ENCODE results near the gene SPRYD7. TPM values are rescaled to one million over a fixed set of nuclear protein-coding genes. Genes with fewer than 3 reads are reported as not detected.

SPRYD7 gene
- total RNA-seq, 2 donors from 2014 or later, result 4.9 to 5.9 TPM

- Histone ChIP-seq H3K36me3 (replicated peaks in 1 of 2; ENCODE audit: insufficient read depth in 1 of 2, low read depth in 2 of 2) (no peaks in the 10 kb centered on the region), H3K9me3 (peaks cover 0 to 3% (median 0%) of the 10 kb centered on the region in 3 donors), H3K4me3 (no peak overlapping the region), H3K27me3 (no peaks in the 10 kb centered on the region), H3K4me1 (no peaks in the 10 kb centered on the region), H3K27ac (no peak overlapping the region)
- ATAC-seq (no peak), DNase-seq (peak in 2 of 4 donors; percentile 18 to 22)
- WGBS, 2 donors, result 42 to 71% methylated on average over 3 of the region's 3 CpGs
- TF ChIP-seq POLR2A (IDR thresholded peaks at IDR 0.05), result no peak
- peak in 3 of 7 experiments; percentile 19 to 29 (median 23) for TF ChIP-seq CTCF (IDR thresholded peaks at IDR 0.05)
- intact Hi-C loops (cut with DNase I), result no loop called here
Observed at GRCh38 chr13:49869519-49869918, 66.6 kb downstream of the SPRYD7 start.

DNA sequence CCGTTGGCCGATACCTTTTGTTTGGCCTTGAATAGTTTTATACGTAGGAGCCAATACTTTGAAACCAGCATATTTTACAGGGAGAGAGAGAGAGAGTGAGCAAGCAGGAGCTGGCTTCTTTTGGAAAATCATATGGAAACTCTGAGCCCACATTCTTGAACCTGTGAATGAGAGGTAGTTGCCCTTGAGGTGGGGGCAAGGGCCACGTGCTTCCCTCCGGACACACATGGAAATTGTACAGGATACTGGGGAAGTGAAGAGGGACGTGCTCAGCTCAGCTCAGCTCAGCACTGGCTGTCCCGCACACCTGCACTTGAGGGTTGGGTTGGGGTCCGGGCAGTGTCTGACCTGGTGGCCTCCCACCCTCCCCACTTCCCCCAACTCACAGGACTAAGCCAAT is 68.3 kb downstream of the SPRYD7 start:
- DNase-seq (no peak), ATAC-seq (no peak)
- no peak for TF ChIP-seq POLR2A (IDR thresholded peaks at IDR 0.05)
- no peak for TF ChIP-seq CTCF (IDR thresholded peaks at IDR 0.05)
- Histone ChIP-seq H3K36me3 (replicated peaks in 1 of 2; ENCODE audit: insufficient read depth in 1 of 2, low read depth in 2 of 2) (no peaks in the 10 kb centered on the region), H3K27me3 (no peaks in the 10 kb centered on the region), H3K27ac (no peak overlapping the region), H3K4me3 (no peak overlapping the region), H3K4me1 (no peaks in the 10 kb centered on the region), H3K9me3 (no peaks in the 10 kb centered on the region)
- WGBS, 2 donors, result 39 to 45% methylated on average over 5 to 8 of the region's 8 CpGs
- intact Hi-C loops (cut with DNase I), result no loop called here

- no peaks in the 10 kb centered on the region for H3K36me3 ChIP-seq (replicated peaks in 1 of 2; ENCODE audit: insufficient read depth in 1 of 2, low read depth in 2 of 2)
- H3K27me3 ChIP-seq, result no peaks in the 10 kb centered on the region
- intact Hi-C loops (cut with DNase I), result no loop called here
- WGBS, 2 donors, result 49 to 74% methylated on average over 1 of the region's 1 CpG
- no peak for TF ChIP-seq POLR2A (IDR thresholded peaks at IDR 0.05)
- TF ChIP-seq CTCF (IDR thresholded peaks at IDR 0.05), result no peak
- H3K9me3 ChIP-seq, result no peaks in the 10 kb centered on the region
- ATAC-seq (no peak), DNase-seq (no peak)
- peaks cover 4% of the 10 kb centered on the region for H3K4me1 ChIP-seq
- no peak overlapping the region for H3K4me3 ChIP-seq
- H3K27ac ChIP-seq, result no peak overlapping the region
Observed at GRCh38 chr13:49865218-49865617, 70.9 kb downstream of the SPRYD7 start.

DNA sequence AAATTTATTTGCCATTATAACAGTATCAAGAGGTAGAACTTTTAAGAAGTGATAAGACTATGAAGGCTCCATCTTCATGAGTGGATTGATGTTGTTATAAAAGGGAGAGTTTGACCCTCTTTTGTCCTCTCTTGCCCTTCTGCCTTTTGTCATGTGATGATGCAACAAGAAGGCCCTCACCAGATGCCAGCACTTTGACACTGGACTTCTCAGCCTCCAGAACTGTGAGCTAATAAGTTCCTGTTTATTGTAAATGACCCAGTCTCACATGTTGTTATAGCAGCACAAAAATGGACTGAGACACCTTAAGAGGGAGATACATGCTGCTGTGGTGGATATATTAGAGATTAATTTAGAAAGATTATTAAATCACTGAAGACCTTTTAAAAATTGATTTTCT is 71.6 kb downstream of the SPRYD7 start:
- Histone ChIP-seq H3K27me3 (no peaks in the 10 kb centered on the region), H3K4me1 (peaks cover 11% of the 10 kb centered on the region), H3K36me3 (replicated peaks in 1 of 2; ENCODE audit: insufficient read depth in 1 of 2, low read depth in 2 of 2) (no peaks in the 10 kb centered on the region), H3K27ac (no peak overlapping the region), H3K4me3 (no peak overlapping the region), H3K9me3 (no peaks in the 10 kb centered on the region)
- TF ChIP-seq POLR2A (IDR thresholded peaks at IDR 0.05), result no peak
- no peak for TF ChIP-seq CTCF (IDR thresholded peaks at IDR 0.05)
- intact Hi-C loops (cut with DNase I), result no loop called here
- DNase-seq (no peak), ATAC-seq (no peak)

Small RNA genes within 50 kb of the gene (small RNA-seq; reads per million reads assigned to genes)
- gene RNY4P30 (not detected), gene RNY4P9 (1.4 reads per million, percentile 57 among the genes with 10 or more reads in this experiment)

Other genes with a start within 250 kb of the SPRYD7 start
- gene EBPL, start 244.9 kb downstream of the SPRYD7 start, total RNA-seq, result 10 to 100 TPM; 30.7 to 72.1 TPM
- gene KPNA3, start 143.7 kb downstream of the SPRYD7 start, total RNA-seq, result 10 to 100 TPM in 1 of 2 donors, 1 to 10 TPM in 1; 6.3 to 10.9 TPM
- gene TRIM13, start 60.7 kb upstream of the SPRYD7 start, total RNA-seq, result 10 to 100 TPM in 1 of 2 donors, 1 to 10 TPM in 1; 4.6 to 11.2 TPM
- gene KCNRG, start 79.1 kb upstream of the SPRYD7 start, total RNA-seq, result under 1 TPM in 1 of 2 donors, not detected in 1; 0.78 TPM